ENCODE measurements around the gene IL3.
"Not testable (repeated sequence)": the region's sequence is repeated elsewhere in the genome, so short reads cannot be mapped to it uniquely, and the experiment has no call there.

IL3 gene

DNA sequence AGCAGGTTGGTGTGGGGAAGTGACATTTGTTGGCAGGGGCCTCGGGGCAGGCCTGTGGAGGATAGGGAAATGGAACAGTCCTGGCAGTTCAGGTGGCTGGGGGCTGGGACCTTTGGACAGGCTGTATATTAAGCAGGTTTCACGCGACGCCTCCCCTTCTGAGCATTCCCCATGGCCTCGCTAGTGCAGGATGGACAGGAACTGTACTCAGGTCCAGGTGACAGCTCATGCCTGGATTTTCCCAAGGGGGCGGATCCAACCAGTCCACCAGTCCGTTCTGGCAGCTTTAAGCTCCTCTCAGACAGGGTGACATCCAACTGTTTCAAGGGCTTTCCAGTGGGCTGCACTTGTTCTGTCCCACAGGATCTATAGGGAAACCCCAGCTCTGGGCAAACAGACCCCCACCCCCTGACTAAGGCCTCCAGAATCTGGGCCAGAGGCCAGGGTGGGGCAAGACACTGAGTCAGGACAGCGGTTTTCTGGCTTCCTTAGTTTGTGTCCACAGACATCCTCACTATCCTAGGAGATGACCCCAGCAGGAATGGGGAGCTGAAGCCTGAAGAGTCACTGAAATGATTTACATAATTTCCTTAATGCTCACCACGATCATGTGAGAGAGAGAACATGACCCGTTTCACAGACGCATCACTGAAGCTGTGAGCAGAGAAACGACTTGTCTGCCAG is 34.1 kb downstream of the IL3 start:
- peak; percentile 86 for DNase-seq (ENCODE audit: low read depth)

DNA sequence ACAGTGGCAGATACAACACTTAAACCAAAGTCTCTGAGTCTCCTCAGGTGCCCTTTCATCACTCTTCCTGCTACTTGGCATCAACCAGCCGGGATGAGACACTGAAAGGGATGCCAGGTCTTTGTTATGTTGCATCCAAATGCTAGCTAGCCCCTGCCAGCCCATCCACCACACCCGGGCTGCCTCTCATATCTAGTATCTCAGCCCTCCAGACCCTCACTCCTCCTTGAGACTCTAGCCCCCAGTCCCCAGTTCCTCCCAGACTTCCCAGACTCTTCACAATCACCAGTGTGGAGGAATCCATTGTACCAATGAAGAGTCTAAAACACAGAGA is 34.6 kb downstream of the IL3 start:
- DNase-seq (ENCODE audit: low read depth) = no peak

DNA sequence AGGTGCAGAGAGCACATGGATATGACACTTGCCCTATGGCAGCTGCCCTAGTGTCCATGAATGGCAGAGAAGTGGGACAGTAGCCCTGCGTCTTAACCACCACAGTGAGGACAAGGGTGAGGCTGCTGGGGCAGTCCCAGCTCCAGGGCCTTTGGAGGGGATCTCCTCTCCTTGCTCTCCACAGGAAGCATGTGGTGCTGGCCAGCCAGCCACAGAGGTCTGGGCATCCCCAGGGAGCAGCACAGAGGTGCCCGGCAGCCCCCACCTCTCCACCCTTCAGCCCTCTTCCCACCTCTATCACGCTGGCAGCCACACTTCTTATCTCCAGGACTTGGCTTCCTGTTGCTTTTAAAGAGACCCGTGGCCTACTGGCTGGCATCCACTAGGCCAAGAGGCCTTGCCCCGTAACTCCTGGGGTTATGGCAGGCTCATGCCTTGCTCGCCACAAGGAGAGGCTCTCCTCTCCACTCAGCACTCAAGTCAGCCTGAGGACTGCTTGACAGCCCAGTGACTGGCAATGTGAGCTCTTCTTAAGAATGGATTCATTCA is 35.0 kb downstream of the IL3 start:
- DNase-seq (ENCODE audit: low read depth) = no peak

DNA sequence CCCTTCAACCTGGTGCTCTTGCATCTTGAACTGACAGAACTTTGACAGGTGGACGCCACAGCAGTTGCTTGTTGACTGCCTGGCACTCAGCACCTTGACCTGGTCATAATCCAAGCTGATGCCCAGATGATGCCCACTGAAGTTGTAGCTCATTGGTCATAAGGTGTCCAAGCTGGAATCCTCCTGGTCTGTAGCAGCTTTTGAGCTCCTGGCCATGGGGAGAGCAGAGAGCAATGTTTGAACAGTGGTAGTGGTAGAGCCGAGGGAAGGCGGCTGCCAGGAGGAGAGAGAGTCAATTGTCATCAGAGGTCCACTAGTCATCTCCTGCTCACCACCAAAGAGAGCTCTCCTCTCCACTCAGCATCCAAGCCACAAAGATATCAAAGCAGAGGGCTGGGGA is 36.4 kb downstream of the IL3 start:
- no peak for DNase-seq (ENCODE audit: low read depth)

DNA sequence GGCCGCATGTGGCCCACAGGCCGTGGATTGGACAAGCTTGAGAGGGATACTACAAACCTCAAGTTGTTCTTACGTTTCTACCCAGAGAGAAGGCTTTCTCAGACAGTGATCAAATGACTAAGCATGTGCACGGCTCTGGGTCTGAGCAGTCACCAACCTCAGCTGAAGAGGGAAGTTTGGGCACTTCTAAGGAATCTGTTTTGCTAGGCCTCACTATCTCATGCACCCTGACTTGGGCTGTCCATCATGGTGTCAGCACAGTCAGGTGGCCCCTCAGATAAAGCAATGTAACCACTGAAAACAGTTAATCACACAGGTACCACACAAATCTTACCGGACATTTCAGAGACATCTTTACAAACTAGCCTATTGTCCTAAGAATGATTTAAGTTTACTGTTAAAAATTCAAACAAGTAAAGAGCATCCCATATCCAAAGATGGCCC is 37.7 kb downstream of the IL3 start:
- DNase-seq (ENCODE audit: low read depth) = no peak

DNA sequence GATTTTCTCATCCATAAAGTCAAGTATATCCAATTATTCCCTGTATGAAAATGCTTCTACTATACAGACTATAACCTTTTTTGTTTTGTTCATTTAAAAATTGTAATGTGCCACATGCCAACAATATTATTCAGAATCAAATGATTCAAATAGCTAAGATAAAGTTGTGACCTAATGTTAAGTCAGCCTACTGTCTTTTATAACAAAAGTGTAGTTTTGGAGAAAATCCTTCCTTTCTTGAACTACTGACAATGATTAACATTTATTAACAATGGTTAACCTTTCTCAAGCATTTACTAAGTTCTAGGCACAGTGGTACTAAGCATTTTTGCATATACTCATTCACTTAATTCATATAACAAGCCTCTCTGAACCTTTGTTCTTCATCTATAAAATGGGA is 38.2 kb downstream of the IL3 start:
- DNase-seq (ENCODE audit: low read depth) = no peak

DNA sequence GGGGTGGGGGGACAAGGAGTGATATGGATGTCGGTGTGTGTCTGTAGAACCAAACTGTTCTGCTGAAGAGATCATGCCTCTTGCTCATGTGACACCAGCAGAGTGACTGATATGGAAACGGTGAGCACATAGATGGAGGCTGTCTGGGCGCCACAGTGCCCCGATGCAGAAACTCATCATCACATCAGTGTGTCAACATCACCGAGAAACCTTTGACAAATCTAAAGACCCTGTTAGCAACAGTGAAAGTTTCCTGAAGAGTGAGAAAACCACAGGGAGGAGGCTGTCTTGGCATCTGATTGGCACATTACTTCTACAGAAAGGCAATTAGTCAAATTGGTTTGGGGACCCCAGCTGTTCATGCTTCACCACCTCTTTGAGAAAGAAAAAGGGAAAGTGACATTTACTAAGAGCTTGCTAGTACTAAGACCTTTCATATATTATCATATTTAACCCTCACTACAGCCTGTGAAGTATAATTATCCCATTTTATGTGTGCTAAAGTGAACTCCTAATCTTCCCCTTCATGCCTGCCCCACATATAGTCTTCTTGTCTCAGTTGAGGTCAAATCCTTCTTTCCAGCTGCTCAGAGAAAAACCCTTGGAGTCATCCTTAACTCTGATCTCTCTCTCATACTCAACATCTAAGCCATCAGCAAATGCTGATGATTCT is 38.8 kb downstream of the IL3 start:
- no peak for DNase-seq (ENCODE audit: low read depth)

DNA sequence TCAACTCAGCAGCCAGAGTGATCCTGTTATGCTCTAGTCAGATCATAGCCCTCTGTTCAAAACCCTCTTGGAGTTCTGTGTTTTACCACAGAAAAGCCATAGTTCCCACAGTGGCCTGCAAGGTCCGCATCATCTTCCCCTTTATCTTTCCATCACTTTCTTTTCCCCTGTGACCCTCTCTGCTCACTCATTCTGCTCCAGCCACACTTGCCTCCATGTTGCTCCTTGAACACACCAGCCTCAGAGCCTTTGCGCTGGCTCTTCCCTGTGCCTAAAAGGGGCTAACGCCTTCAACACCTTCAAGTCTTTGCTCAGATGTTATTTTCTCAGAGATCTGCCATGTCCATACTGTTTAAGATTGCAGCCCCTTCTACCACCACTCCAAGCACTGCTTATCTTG is 39.5 kb downstream of the IL3 start:
- DNase-seq (ENCODE audit: low read depth) = no peak

DNA sequence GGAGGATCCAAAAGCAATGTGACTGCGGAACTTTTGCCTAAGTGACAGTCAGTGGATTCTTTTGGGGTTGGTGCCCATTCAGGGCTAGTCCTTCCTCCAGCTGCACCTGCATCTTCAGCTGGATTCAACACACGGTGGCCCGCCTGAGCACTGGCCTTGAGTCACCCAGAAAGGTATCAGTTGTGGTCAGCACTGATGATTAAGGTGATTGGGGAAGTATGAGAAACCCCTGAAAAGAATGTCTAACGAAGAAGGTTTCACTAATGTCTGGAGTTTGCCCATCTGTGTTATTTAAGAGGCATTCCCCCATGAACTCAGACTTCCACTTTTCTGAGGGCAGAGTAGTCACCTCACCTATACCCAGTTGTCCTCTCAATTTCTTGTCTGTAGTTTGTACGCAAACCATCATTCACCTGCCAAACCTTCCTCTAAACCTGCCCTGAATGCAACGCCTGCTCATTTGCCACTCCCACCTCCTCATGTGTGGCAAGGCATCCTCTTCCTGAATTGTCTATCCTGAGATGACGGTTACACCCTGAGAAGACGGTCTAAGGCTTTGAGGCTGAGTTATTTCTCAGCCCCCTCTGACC is 40.3 kb downstream of the IL3 start:
- DNase-seq (ENCODE audit: low read depth) = no peak

DNA sequence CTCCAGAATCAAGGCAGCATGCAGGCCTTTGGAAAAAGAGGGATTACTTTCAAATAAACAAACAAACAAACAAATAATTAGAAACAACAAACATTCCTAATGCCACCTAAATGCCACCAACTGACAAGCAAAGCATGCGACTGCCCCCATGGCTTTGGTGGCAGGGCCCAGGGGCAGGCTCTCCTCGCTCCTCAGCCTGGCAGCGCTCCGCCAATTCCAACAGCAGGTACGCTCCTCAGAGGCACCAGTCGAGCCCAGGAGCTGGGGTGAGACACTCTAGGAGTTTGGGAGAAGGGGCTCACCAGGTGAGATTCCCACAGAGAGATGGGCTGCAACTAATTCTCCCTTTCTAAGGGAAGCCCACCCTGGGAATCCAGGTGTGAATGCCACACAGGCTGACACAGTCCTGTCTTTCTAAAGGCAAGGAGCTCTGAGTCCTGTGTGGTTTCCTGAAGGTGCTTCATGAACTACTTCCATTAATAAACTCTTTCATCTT is 41.0 kb downstream of the IL3 start:
- DNase-seq (ENCODE audit: low read depth) = no peak

DNA sequence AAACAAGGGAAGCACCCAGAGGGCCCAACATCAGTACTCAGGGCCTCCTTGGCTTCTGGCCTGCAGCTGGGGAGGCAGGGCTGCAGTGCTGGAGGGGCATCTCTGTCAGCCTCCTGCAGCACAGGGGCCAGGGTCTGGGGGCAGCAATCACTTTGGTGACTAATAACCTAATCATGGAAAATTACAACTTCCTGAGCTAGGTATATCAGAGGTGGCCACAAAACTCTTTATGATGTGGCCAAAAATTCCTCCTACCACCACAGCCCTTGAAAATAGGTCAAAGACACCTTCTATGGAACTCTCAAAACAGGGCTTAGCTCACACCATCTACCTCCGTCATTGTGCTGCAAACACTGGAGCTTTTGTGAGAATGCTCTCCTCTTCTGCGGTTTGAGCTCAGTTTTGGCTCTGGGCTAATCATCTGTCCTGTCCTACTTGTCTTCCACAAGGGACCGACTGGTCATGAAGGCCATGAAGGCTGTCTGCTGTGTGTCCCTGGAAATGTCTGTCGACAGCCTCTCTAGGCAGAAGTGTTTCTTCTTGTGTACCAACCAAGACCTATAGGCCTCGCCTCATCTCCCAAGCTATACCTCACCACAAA is 41.7 kb downstream of the IL3 start:
- DNase-seq (ENCODE audit: low read depth) = no peak

DNA sequence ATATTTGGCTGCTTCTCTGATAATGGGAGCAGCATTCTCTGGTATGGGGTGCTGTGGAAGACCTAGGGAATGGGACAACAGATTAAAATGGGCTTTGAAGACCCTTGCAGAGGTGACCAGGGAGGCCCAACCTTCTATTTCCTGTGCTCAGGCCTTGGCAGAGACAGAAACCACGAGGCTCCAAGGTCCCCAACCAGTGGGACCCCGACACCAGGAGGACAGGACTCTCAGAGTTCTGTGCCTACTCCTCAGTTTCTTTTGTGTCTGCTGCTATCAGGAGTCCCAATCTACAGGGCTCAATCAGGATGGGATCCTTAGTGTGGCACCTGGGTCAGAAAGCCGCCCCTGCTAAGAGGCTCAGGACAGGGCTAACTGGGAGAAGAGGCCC is 42.5 kb downstream of the IL3 start:
- DNase-seq (ENCODE audit: low read depth) = no peak

DNA sequence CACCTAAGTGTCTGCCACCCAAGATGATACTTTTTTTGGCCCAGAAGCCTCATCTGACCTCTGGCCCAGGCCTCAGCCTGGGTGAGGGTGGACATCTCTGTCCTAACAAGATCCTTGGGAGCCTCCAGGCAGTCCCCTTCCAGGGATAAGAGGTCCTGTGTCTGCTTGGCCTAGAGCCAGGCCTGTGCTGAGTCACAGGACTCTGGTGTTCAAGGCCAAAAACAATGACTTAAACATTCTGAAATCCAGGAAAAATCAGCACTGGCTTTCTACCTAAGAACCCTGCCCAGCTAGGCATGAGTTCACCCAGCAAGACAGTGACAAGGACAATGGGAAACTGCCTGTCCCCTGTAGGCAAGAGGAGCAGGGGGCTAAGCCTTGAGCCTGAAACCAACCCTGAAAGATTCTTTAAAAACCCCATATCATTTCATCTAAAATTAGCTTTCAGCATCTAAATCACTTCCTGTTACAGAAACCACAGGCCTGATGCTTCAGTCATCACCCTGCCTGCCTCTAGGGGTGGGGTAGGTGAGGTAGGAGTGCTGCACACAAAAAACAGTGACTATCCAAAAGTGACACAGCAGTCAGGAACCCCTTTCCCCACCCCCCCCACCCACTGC is 43.0 kb downstream of the IL3 start:
- peak; percentile 86 for DNase-seq (ENCODE audit: low read depth)

DNA sequence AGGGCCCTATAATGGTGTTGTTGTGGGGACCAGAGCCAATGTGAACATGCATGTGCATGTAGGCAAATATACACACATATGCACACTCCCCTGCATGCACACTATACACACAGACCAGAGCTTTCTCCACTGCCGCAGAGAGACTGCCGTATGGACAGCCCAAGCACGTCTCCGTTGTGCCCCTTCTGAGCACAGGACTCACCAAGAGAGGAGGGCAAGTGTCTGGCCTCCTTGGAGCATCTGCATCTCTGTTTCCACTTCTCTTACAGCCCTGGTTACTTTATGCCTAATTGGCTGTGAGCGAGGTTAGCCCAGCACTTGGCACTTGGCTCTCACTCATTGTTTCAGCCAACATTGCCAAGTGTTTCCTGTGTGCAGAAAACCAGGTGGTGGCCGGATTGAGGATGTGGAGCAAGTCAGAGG is 43.5 kb downstream of the IL3 start:
- DNase-seq (ENCODE audit: low read depth) = no peak

DNA sequence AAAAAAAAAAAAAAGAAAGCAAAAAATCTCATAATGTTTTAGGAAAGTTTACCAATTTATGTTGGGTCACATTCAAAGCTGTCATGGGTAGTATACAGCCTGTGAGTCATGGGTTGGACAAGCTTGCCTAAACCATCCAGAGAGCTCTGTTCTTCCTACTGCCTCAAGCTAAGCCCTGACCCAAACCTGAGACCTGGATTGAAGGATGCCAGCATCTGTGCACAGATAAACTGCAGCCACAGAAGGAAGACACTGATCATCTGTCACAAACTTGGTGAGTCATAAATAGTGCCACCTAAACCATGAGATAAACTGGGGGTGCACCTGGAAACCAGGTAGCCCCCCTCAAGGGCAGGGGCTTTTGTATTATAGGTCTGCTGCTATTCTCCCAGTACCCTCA is 44.1 kb downstream of the IL3 start:
- DNase-seq (ENCODE audit: low read depth) = peak; percentile 52

DNA sequence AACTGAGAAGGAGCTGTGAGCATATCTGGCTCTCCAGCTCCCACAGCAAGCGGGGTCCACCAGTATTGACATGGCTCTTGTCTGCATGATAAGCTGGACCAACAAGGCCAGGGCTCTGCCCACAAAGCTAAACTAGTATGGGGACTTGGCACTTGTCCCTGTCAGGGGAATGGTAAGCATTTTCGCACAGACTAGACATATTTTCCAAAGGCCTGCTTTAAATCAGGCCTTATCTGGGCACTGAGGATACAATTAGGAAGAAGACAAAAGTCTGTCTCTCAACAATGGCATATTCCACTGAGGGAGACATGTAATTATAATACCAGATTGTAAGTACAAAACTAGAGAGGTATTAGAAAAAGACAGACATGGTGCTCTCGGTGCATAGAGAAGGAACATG is 45.2 kb downstream of the IL3 start:
- no peak for DNase-seq (ENCODE audit: low read depth)

DNA sequence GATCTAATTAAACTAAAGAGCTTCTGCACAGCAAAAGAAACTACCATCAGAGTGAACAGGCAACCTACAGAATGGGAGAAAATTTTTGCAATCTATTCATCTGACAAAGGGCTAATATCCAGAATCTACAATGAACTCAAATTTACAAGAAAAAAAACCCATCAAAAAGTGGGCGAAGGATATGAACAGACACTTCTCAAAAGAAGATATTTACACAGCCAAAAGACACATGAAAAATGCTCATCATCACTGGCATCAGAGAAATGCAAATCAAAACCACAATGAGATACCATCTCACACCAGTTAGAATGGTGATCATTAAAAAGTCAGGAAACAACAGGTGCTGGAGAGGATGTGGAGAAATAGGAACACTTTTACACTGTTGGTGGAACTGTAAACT is 48.0 kb downstream of the IL3 start:
- not testable (repeated sequence) for DNase-seq (ENCODE audit: low read depth)

DNA sequence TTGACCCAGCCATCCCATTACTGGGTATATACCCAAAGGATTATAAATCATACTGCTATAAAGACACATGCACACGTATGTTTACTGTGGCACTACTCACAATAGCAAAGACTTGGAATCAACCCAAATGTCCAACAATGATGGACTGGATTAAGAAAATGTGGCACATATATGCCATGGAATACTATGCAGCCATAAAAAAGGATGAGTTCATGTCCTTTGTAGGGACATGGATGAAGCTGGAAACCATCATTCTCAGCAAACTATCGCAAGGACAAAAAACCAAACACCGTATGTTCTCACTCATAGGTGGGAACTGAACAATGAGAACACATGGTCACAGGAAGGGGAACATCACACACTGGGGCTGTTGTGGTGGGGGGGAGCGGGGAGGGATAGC is 48.5 kb downstream of the IL3 start:
- not testable (repeated sequence) for DNase-seq (ENCODE audit: low read depth)

DNA sequence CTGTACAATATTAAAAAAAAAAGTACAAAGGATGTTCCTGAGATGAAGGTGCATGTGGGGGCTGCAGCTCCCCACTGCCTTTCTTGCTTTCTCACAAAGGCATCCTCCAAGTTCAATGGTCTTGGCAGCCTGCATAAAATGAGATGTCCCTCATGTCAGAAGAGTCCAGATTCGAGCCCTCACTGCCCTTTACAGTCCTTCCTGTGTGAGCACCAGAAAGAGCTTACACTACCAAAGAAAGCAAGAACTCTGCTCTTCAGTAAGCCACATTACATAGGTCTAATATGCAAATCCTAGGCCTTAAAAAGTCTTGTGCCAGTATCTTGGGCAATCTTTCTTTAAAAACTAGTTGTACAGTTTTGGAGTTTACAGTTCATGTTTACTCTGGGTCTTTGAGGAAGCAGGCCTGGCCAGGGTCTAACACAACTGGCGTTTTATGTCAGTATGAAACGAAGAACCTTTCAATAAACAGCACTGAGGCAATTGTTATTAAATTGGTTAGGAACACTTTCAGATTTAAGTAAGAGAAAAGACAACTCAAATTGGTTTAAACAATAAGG is 49.1 kb downstream of the IL3 start:
- no peak for DNase-seq (ENCODE audit: low read depth)

DNA sequence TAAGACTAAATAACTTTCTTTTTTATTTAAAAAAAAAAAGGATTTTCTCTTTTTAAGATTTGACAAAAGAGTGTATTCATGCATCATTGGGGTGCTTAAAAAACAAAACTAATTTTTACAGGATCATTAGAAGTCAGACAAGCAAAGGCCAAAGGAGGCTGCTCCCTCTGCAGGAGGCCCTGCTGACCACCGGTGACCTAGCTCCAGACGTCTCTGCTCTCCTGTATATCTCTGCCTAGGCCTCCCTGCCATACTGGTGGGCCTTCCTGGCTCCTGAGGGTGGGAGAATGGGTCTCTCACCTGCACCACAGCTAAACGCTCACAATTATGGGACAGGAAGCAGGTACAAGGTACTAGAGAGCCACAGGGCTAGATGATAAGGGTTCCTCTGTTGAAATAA is 49.7 kb downstream of the IL3 start:
- DNase-seq (ENCODE audit: low read depth) = no peak

DNA sequence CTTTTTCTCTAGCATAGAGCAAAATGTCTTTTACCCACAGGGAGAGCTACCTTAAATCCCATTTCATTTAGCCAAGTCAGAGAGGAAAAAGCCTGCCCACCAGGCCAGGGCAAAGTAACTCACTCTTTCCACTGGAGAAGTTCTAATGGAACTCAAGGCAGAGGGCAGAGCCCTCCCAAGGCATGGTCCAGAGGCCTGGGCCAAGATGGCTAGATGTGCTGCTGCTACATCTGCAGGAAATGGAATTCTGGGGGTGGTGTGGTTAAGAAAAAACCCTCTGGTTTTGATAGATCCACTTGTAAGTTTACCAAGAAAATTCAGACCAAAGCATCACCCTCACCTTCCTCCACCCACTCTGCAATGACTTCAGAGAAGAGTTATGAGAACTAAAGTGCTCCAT is 50.5 kb downstream of the IL3 start:
- DNase-seq (ENCODE audit: low read depth) = no peak

DNA sequence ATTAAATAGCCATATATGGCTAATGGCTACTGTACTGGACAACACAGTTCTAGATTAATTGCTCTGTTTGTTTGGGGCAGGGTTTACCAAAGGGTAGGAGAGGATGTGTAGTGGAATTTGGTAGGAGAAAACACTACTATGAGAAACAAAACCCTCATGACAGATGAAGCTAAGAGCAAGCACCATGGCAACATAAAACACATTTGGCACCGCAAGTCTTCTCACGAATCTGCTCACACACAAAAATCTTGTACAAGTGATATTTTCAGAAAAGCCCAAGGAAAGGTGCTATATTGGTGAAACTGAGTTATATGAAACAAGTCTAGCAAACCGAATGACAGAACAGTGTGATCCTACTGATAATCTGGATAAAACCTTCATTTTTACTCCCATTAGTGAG is 51.7 kb downstream of the IL3 start:
- no peak for DNase-seq (ENCODE audit: low read depth)

All from fibroblast of gingiva (primary cell).